ENCODE measurements around the gene C2CD4D.

- TF ChIP-seq, protein P1, sequence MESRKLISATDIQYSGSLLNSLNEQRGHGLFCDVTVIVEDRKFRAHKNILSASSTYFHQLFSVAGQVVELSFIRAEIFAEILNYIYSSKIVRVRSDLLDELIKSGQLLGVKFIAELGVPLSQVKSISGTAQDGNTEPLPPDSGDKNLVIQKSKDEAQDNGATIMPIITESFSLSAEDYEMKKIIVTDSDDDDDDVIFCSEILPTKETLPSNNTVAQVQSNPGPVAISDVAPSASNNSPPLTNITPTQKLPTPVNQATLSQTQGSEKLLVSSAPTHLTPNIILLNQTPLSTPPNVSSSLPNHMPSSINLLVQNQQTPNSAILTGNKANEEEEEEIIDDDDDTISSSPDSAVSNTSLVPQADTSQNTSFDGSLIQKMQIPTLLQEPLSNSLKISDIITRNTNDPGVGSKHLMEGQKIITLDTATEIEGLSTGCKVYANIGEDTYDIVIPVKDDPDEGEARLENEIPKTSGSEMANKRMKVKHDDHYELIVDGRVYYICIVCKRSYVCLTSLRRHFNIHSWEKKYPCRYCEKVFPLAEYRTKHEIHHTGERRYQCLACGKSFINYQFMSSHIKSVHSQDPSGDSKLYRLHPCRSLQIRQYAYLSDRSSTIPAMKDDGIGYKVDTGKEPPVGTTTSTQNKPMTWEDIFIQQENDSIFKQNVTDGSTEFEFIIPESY (CRISPR knock-in tag; IDR thresholded peaks at IDR 0.05) = no peak
- TF ChIP-seq, protein P2, sequence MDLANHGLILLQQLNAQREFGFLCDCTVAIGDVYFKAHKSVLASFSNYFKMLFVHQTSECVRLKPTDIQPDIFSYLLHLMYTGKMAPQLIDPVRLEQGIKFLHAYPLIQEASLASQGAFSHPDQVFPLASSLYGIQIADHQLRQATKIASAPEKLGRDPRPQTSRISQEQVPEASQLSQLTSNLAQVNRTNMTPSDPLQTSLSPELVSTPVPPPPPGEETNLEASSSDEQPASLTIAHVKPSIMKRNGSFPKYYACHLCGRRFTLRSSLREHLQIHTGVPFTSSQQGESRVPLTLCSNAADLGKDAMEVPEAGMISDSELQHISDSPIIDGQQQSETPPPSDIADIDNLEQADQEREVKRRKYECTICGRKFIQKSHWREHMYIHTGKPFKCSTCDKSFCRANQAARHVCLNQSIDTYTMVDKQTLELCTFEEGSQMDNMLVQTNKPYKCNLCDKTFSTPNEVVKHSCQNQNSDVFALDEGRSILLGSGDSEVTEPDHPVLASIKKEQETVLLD (CRISPR knock-in tag; IDR thresholded peaks at IDR 0.05; ENCODE audit: low read depth) = no peak
- TF ChIP-seq SMC3 (IDR thresholded peaks at IDR 0.05; ENCODE audit: low read length) = no peak
- TF ChIP-seq ZMYM3 (CRISPR knock-in tag; IDR thresholded peaks at IDR 0.05) = no peak
- TF ChIP-seq PTBP1 (IDR thresholded peaks at IDR 0.05; ENCODE audit: low read depth, low read length, poor library complexity, severe bottlenecking) = no peak
- TF ChIP-seq, protein P3, sequence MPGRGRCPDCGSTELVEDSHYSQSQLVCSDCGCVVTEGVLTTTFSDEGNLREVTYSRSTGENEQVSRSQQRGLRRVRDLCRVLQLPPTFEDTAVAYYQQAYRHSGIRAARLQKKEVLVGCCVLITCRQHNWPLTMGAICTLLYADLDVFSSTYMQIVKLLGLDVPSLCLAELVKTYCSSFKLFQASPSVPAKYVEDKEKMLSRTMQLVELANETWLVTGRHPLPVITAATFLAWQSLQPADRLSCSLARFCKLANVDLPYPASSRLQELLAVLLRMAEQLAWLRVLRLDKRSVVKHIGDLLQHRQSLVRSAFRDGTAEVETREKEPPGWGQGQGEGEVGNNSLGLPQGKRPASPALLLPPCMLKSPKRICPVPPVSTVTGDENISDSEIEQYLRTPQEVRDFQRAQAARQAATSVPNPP (CRISPR knock-in tag; IDR thresholded peaks at IDR 0.05) = no peak
- no peak for TF ChIP-seq SIX4 (CRISPR knock-in tag; IDR thresholded peaks at IDR 0.05)
- TF ChIP-seq, protein P4, sequence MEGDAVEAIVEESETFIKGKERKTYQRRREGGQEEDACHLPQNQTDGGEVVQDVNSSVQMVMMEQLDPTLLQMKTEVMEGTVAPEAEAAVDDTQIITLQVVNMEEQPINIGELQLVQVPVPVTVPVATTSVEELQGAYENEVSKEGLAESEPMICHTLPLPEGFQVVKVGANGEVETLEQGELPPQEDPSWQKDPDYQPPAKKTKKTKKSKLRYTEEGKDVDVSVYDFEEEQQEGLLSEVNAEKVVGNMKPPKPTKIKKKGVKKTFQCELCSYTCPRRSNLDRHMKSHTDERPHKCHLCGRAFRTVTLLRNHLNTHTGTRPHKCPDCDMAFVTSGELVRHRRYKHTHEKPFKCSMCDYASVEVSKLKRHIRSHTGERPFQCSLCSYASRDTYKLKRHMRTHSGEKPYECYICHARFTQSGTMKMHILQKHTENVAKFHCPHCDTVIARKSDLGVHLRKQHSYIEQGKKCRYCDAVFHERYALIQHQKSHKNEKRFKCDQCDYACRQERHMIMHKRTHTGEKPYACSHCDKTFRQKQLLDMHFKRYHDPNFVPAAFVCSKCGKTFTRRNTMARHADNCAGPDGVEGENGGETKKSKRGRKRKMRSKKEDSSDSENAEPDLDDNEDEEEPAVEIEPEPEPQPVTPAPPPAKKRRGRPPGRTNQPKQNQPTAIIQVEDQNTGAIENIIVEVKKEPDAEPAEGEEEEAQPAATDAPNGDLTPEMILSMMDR (CRISPR knock-in tag; IDR thresholded peaks at IDR 0.05) = no peak
Measured at GRCh38 chr1:151820940-151821339, 18.7 kb downstream of the C2CD4D start.

Data from HepG2 (cell line).